Osteoblast (primary cell): ENCODE data around the gene BCL2L11. TPM values are rescaled to one million over a fixed set of nuclear protein-coding genes. Genes with fewer than 3 reads are reported as not detected.

ENCODE experiments used
- DNase-seq: peaks from one replicate; pipeline ENCODE4 v3.0.0; 2011; ENCODE audit warnings: low spot score, mixed read lengths; ENCODE audit not compliant: insufficient read length; ENCODE audit errors: missing footprints
- H2AFZ ChIP-seq: 2 replicates; pipeline ENCODE4 v1.6.0; 2011; ENCODE audit warnings: mild to moderate bottlenecking, low read length
- H3K27ac ChIP-seq: 2 replicates; pipeline ENCODE4 v1.5.1; 2011; ENCODE audit warnings: mild to moderate bottlenecking, low read depth, low read length, moderate library complexity
- H3K27me3 ChIP-seq: 2 replicates; pipeline ENCODE4 v1.6.0; 2012; ENCODE audit warnings: mild to moderate bottlenecking, control low read depth, inconsistent platforms, low read length, moderate library complexity; ENCODE audit not compliant: insufficient read depth
- H3K36me3 ChIP-seq: 2 replicates; pipeline ENCODE4 v1.5.1; 2011; ENCODE audit warnings: mild to moderate bottlenecking, low read length, control low read depth, moderate library complexity; ENCODE audit not compliant: insufficient read depth
- H3K4me1 ChIP-seq: 2 replicates; pipeline ENCODE4 v1.5.1; 2011; ENCODE audit warnings: mild to moderate bottlenecking, low read length, control low read depth, moderate library complexity; ENCODE audit not compliant: insufficient read depth
- H3K4me2 ChIP-seq: 2 replicates; pipeline ENCODE4 v1.6.0; 2011; ENCODE audit warnings: mild to moderate bottlenecking, low read length; ENCODE audit not compliant: insufficient read depth
- H3K4me3 ChIP-seq: fragments of 200-600 bp; sonication (generic); 3 replicates; pipeline ENCODE4 v1.5.1; 2012; ENCODE audit warnings: mild to moderate bottlenecking, low read length, inconsistent platforms; ENCODE audit not compliant: insufficient read depth
- H3K79me2 ChIP-seq: 2 replicates; pipeline ENCODE4 v1.6.0; 2012; ENCODE audit warnings: mild to moderate bottlenecking, low read length, control low read depth, inconsistent platforms; ENCODE audit not compliant: insufficient read depth
- H3K9me3 ChIP-seq: 2 replicates; pipeline ENCODE4 v1.5.1; 2011; ENCODE audit warnings: low read depth, low read length, control low read depth
- H4K20me1 ChIP-seq: 2 replicates; pipeline ENCODE4 v1.6.0; 2012; ENCODE audit warnings: mild to moderate bottlenecking, low read length, control low read depth; ENCODE audit not compliant: insufficient read depth
- total RNA-seq: library from RNA; depleted of rRNA; stranded (reverse); fragments of >200 nt; gene quantifications from 2 replicates; pipeline ENCODE4 v1.2.3, GENCODE V29; 2012
- TF ChIP-seq, protein P1 (sequence below): IDR thresholded peaks from 2 replicates; pipeline ENCODE4 v1.5.1; 2011; ENCODE audit warnings: mild to moderate bottlenecking, low read depth, low read length, moderate library complexity; ENCODE audit errors: extremely low read depth

Gene BCL2L11
- total RNA-seq, 1 donor, result 8.0 TPM

DNA sequence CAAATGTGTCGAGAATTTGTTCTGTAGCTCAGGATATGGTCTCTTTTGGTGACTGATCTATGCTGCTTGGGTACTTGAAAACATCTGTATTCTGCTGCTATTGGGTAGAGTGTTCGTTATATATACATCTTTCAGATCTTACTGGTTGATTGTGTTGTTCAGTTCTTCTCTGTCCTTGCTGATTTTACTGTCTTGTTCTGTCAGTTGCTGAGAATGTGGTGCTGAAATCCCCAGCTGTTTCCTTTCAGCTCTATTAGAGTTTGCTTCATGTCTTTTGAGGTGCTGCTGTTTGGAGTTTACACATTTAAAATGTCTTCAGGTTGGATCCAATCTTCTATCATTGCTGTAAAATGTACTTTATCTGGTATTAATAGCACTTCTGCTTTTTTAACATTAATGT, 12.9 kb downstream of the BCL2L11 start:
- TF ChIP-seq, protein P1, sequence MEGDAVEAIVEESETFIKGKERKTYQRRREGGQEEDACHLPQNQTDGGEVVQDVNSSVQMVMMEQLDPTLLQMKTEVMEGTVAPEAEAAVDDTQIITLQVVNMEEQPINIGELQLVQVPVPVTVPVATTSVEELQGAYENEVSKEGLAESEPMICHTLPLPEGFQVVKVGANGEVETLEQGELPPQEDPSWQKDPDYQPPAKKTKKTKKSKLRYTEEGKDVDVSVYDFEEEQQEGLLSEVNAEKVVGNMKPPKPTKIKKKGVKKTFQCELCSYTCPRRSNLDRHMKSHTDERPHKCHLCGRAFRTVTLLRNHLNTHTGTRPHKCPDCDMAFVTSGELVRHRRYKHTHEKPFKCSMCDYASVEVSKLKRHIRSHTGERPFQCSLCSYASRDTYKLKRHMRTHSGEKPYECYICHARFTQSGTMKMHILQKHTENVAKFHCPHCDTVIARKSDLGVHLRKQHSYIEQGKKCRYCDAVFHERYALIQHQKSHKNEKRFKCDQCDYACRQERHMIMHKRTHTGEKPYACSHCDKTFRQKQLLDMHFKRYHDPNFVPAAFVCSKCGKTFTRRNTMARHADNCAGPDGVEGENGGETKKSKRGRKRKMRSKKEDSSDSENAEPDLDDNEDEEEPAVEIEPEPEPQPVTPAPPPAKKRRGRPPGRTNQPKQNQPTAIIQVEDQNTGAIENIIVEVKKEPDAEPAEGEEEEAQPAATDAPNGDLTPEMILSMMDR, result no peak
- Histone ChIP-seq H3K27ac (no peak overlapping the region), H2AFZ (no peak overlapping the region), H3K27me3 (no peaks in the 10 kb centered on the region), H3K4me2 (no peak overlapping the region), H4K20me1 (peaks cover 6% of the 10 kb centered on the region), H3K9me3 (no peaks in the 10 kb centered on the region), H3K4me3 (no peak overlapping the region), H3K79me2 (no peaks in the 10 kb centered on the region), H3K36me3 (no peaks in the 10 kb centered on the region), H3K4me1 (peaks cover 9% of the 10 kb centered on the region)
- DNase-seq, result no peak

DNA sequence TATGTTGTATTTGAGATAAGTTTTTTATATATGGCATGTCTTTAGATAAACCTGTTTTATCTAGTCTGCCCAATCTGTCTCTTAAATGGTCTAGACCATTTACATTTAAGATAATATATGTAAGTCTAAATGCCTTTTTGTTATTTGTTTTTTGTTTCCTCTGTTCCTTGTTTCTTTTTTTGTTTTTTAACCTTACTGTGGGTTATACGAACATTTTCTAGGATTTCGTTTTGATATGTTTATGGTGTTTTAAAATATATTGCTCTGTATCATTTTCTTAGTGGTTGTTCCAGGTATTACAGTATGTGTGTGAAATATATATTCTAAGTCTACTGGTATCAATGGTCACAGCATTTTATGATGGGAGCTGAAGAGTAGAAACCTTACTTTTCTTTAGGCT, 13.3 kb downstream of the BCL2L11 start:
- TF ChIP-seq, protein P1, result peak; percentile 20
- Histone ChIP-seq H3K4me2 (no peak overlapping the region), H3K79me2 (no peaks in the 10 kb centered on the region), H3K4me1 (peaks cover 9% of the 10 kb centered on the region), H2AFZ (no peak overlapping the region), H3K36me3 (no peaks in the 10 kb centered on the region), H3K9me3 (no peaks in the 10 kb centered on the region), H3K27me3 (no peaks in the 10 kb centered on the region), H3K4me3 (no peak overlapping the region), H3K27ac (no peak overlapping the region), H4K20me1 (peaks cover 7% of the 10 kb centered on the region)
- DNase-seq, result no peak

GRCh38 chr2:111135237-111135909, 14.7 kb downstream of the BCL2L11 start:
- TF ChIP-seq, protein P1, result no peak
- no peaks in the 10 kb centered on the region for H3K27me3 ChIP-seq
- H3K9me3 ChIP-seq, result no peaks in the 10 kb centered on the region
- no peak overlapping the region for H2AFZ ChIP-seq
- no peaks in the 10 kb centered on the region for H3K36me3 ChIP-seq
- no peak overlapping the region for H3K27ac ChIP-seq
- peaks cover 9% of the 10 kb centered on the region for H3K4me1 ChIP-seq
- no peak overlapping the region for H3K4me2 ChIP-seq
- no peaks in the 10 kb centered on the region for H3K79me2 ChIP-seq
- DNase-seq, result no peak
- H3K4me3 ChIP-seq, result no peak overlapping the region
- peaks cover 7% of the 10 kb centered on the region for H4K20me1 ChIP-seq

DNA sequence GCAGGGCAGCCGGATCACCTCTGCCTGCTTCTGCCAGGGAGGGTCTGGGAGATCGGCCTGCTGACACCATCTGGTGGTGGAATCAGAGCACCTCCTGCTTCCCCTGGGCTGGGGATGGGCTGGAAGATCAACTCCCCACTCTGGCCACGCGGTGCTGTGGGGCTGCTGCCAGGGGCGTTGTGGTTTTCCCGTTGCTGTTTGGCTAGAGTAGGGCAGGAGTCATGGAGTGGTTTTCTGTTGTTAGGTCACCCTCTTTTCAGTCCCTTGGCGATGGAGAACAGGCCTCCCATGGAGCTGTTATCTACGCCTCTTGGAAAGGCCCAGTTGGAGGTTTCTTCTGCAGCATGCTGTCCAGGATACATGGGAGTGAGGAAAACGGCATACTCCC, 15.2 kb downstream of the BCL2L11 start:
- H3K79me2 ChIP-seq, result no peaks in the 10 kb centered on the region
- peaks cover 9% of the 10 kb centered on the region for H3K4me1 ChIP-seq
- H3K9me3 ChIP-seq, result no peaks in the 10 kb centered on the region
- no peak overlapping the region for H3K4me2 ChIP-seq
- H4K20me1 ChIP-seq, result peaks cover 7% of the 10 kb centered on the region
- H3K36me3 ChIP-seq, result no peaks in the 10 kb centered on the region
- peak; percentile 87 for DNase-seq
- no peak overlapping the region for H2AFZ ChIP-seq
- H3K27me3 ChIP-seq, result no peaks in the 10 kb centered on the region
- TF ChIP-seq, protein P1, result peak; percentile 56
- no peak overlapping the region for H3K27ac ChIP-seq
- H3K4me3 ChIP-seq, result no peak overlapping the region
